ENCODE measurements around the gene SYNPO2. TPM values are rescaled to one million over a fixed set of nuclear protein-coding genes. Genes with fewer than 3 reads are reported as not detected.

The SYNPO2 gene, protein sequence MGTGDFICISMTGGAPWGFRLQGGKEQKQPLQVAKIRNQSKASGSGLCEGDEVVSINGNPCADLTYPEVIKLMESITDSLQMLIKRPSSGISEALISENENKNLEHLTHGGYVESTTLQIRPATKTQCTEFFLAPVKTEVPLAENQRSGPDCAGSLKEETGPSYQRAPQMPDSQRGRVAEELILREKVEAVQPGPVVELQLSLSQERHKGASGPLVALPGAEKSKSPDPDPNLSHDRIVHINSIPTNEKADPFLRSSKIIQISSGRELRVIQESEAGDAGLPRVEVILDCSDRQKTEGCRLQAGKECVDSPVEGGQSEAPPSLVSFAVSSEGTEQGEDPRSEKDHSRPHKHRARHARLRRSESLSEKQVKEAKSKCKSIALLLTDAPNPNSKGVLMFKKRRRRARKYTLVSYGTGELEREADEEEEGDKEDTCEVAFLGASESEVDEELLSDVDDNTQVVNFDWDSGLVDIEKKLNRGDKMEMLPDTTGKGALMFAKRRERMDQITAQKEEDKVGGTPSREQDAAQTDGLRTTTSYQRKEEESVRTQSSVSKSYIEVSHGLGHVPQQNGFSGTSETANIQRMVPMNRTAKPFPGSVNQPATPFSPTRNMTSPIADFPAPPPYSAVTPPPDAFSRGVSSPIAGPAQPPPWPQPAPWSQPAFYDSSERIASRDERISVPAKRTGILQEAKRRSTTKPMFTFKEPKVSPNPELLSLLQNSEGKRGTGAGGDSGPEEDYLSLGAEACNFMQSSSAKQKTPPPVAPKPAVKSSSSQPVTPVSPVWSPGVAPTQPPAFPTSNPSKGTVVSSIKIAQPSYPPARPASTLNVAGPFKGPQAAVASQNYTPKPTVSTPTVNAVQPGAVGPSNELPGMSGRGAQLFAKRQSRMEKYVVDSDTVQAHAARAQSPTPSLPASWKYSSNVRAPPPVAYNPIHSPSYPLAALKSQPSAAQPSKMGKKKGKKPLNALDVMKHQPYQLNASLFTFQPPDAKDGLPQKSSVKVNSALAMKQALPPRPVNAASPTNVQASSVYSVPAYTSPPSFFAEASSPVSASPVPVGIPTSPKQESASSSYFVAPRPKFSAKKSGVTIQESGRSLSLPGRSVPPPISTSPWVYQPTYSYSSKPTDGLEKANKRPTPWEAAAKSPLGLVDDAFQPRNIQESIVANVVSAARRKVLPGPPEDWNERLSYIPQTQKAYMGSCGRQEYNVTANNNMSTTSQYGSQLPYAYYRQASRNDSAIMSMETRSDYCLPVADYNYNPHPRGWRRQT
- polyA plus RNA-seq (2013, experiment 1 of 2), result 3.2 TPM
- 3.1 TPM for polyA plus RNA-seq (2013, experiment 2 of 2)

DNA sequence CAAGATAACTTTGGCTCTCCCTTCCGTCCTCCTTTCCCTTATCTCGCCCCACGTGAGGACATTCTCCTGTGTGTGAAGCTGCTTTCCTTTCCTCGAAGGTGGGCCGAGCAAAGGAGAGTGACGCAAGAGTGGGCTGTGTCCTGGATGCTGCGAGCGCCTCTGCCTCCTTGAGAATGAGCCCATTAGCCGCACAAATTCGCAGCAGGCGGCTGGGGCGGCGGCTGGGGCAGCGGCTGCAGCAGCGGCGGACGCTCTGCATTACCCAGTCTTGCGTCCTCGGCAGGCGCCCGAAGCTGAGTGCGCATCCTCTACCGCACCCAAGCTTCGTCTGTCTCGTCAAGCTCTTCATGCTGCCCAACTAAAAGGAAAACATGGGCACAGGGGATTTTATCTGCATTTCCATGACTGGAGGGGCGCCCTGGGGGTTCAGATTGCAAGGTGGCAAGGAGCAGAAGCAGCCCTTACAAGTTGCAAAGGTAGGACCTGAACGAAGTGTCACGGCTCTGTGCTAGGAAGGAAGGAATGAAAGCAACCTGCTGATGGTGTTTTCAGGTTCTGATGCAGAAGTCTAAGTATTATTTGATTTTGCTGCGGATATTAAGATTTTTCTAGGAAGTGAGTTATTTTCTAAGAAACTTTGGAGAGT, at the start of gene SYNPO2:
Gene SYNPO2, plus strand, starts transcription at position 189 of the 646 bp plus-strand sequence. Its CDS starts 183 bp downstream, at position 372.
- under 1% methylated on average over 29 of the region's 29 CpGs for WGBS
- Histone ChIP-seq H3K9me3 (ENCODE audit: control insufficient read depth, low read length) (no peaks in the 10 kb centered on the region), H3K14ac (ENCODE audit: low read length in 2 of 2) (no peak within 1 kb of the TSS), H3K27ac (ENCODE audit: low read length, poor library complexity, severe bottlenecking) (peak within 1 kb of the TSS; percentile 13), H4K8ac (ENCODE audit: low read length) (peak within 1 kb of the TSS; percentile 21), H3K9ac (ENCODE audit: low read length) (peak within 1 kb of the TSS; percentile 88), H3K18ac (ENCODE audit: low read depth in 1 of 2, low read length in 2 of 2) (peak within 1 kb of the TSS in 1 of 2 experiments; percentile 5), H4K91ac (ENCODE audit: low read length) (no peak within 1 kb of the TSS), H2BK5ac (ENCODE audit: low read depth, low read length, poor library complexity, severe bottlenecking) (no peak within 1 kb of the TSS), H2AK5ac (ENCODE audit: low read length, severe bottlenecking) (no peak within 1 kb of the TSS), H3K4me3 (ENCODE audit: insufficient read depth in 1 of 2, low read depth in 1 of 2, low read length in 2 of 2) (peak within 1 kb of the TSS; percentile 48 to 84), H2BK15ac (ENCODE audit: low read depth, poor library complexity, severe bottlenecking) (no peak within 1 kb of the TSS), H3K27me3 (ENCODE audit: control insufficient read depth in 1 of 2, insufficient read depth in 1 of 2, low read length in 2 of 2) (no peaks in the 10 kb centered on the region), H3K23ac (ENCODE audit: low read length in 2 of 2) (peak within 1 kb of the TSS in 1 of 2 experiments; percentile 14), H3K79me1 (replicated peaks; ENCODE audit: low read length, poor library complexity, severe bottlenecking) (no peaks in the 10 kb centered on the region), H3K4me2 (ENCODE audit: low read length, poor library complexity, severe bottlenecking) (peak within 1 kb of the TSS; percentile 72), H2BK120ac (ENCODE audit: low read depth, low read length) (no peak within 1 kb of the TSS), H3K4ac (ENCODE audit: low read depth in 1 of 2, low read length in 2 of 2) (no peak within 1 kb of the TSS), H2AFZ (ENCODE audit: low read depth, low read length) (peak within 1 kb of the TSS; percentile 20), H3K4me1 (ENCODE audit: control insufficient read depth, insufficient read depth, low read depth, low read length) (peaks cover 2% of the 10 kb centered on the region), H3K36me3 (ENCODE audit: control insufficient read depth in 1 of 2, insufficient read depth in 2 of 2, low read depth in 1 of 2, low read length in 2 of 2) (no peaks in the 10 kb centered on the region), H2BK12ac (ENCODE audit: low read length in 2 of 2) (no peak within 1 kb of the TSS)
- DNase-seq, result peak; percentile 80

DNA sequence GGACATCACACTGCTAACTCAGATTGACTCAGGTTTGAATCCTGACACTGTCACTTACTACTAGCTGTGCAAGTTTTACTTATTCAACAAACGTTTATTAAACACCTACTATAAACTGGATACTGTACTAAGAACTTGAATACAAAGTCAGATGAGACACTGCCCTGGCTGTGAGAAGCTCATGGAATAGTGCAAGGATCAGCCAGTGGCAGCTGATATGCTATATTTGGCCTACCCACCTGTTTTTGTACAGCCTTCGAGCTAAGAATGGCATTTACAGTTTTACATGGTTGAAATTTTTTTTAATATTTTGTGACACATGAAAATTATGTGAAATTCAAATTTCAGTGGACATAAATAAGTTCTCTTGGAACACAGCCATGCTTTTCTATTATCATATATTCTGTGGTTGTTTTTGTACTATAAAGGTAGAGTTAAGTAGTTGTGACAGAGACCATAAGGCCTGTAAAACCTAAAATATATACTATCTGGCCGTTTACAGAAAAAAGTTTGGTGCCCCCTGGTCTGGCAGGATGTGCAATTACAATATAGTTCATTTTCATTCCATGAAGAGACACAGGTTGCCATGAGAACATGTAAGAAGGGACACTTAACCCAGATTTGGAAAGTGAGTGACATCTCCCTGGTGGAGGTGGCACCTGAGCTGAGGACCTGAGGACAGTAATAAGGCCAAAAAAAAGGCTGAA, 49.3 kb upstream of the SYNPO2 start:
- Histone ChIP-seq H4K8ac (ENCODE audit: low read length) (no peak overlapping the region), H3K18ac (ENCODE audit: low read depth in 1 of 2, low read length in 2 of 2) (no peak overlapping the region), H2AFZ (ENCODE audit: low read depth, low read length) (no peak overlapping the region), H3K27me3 (ENCODE audit: control insufficient read depth in 1 of 2, insufficient read depth in 1 of 2, low read length in 2 of 2) (no peaks in the 10 kb centered on the region), H3K36me3 (ENCODE audit: control insufficient read depth in 1 of 2, insufficient read depth in 2 of 2, low read depth in 1 of 2, low read length in 2 of 2) (no peaks in the 10 kb centered on the region), H3K23ac (ENCODE audit: low read length in 2 of 2) (no peak overlapping the region), H2AK5ac (ENCODE audit: low read length, severe bottlenecking) (no peak overlapping the region), H3K4me2 (ENCODE audit: low read length, poor library complexity, severe bottlenecking) (no peak overlapping the region), H3K27ac (ENCODE audit: low read length, poor library complexity, severe bottlenecking) (no peak overlapping the region), H3K79me1 (replicated peaks; ENCODE audit: low read length, poor library complexity, severe bottlenecking) (peaks cover 5% of the 10 kb centered on the region), H4K91ac (ENCODE audit: low read length) (no peak overlapping the region), H3K9me3 (ENCODE audit: control insufficient read depth, low read length) (no peaks in the 10 kb centered on the region), H3K9ac (ENCODE audit: low read length) (no peak overlapping the region), H3K4me3 (ENCODE audit: insufficient read depth in 1 of 2, low read depth in 1 of 2, low read length in 2 of 2) (no peak overlapping the region), H2BK120ac (ENCODE audit: low read depth, low read length) (no peak overlapping the region), H2BK12ac (ENCODE audit: low read length in 2 of 2) (no peak overlapping the region), H2BK5ac (ENCODE audit: low read depth, low read length, poor library complexity, severe bottlenecking) (no peak overlapping the region), H3K4ac (ENCODE audit: low read depth in 1 of 2, low read length in 2 of 2) (no peak overlapping the region), H2BK15ac (ENCODE audit: low read depth, poor library complexity, severe bottlenecking) (no peak overlapping the region), H3K4me1 (ENCODE audit: control insufficient read depth, insufficient read depth, low read depth, low read length) (no peaks in the 10 kb centered on the region), H3K14ac (ENCODE audit: low read length in 2 of 2) (no peak overlapping the region)
- no CpG with 5 or more reads among the region's 3 CpGs for WGBS
- no peak for DNase-seq

DNA sequence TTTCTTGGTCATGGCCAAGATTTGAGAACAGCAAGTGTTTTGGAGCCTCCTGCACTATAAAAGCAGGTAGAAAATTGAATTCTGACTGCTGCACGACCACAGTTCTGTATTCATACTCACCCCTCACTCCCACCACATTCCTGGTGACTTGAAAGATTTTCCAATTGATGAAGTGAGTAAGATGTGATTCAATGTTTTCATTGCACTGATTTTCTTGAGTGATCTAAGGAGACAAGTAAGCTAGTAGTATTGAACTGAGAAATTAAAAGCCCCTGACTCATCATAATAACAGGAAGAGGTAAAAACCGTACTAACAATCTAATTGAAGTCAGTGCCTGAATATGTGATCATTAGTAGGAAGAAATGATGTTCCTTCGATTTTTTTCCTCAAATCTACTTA, 46.6 kb upstream of the SYNPO2 start:
- H3K4ac ChIP-seq (ENCODE audit: low read depth in 1 of 2, low read length in 2 of 2), result no peak overlapping the region
- no peak overlapping the region for H2BK5ac ChIP-seq (ENCODE audit: low read depth, low read length, poor library complexity, severe bottlenecking)
- no peak for DNase-seq
- no peak overlapping the region for H3K4me2 ChIP-seq (ENCODE audit: low read length, poor library complexity, severe bottlenecking)
- H3K14ac ChIP-seq (ENCODE audit: low read length in 2 of 2), result no peak overlapping the region
- H2AK5ac ChIP-seq (ENCODE audit: low read length, severe bottlenecking), result no peak overlapping the region
- no peak overlapping the region for H3K18ac ChIP-seq (ENCODE audit: low read depth in 1 of 2, low read length in 2 of 2)
- H2BK120ac ChIP-seq (ENCODE audit: low read depth, low read length), result no peak overlapping the region
- H3K27me3 ChIP-seq (ENCODE audit: control insufficient read depth in 1 of 2, insufficient read depth in 1 of 2, low read length in 2 of 2), result no peaks in the 10 kb centered on the region
- H3K9ac ChIP-seq (ENCODE audit: low read length), result no peak overlapping the region
- WGBS, result no CpG with 5 or more reads among the region's 3 CpGs
- H3K79me1 ChIP-seq (replicated peaks; ENCODE audit: low read length, poor library complexity, severe bottlenecking), result peaks cover 5% of the 10 kb centered on the region
- no peak overlapping the region for H3K23ac ChIP-seq (ENCODE audit: low read length in 2 of 2)
- no peaks in the 10 kb centered on the region for H3K4me1 ChIP-seq (ENCODE audit: control insufficient read depth, insufficient read depth, low read depth, low read length)
- no peak overlapping the region for H4K91ac ChIP-seq (ENCODE audit: low read length)
- H2AFZ ChIP-seq (ENCODE audit: low read depth, low read length), result no peak overlapping the region
- no peak overlapping the region for H3K27ac ChIP-seq (ENCODE audit: low read length, poor library complexity, severe bottlenecking)
- H2BK12ac ChIP-seq (ENCODE audit: low read length in 2 of 2), result no peak overlapping the region
- no peak overlapping the region for H4K8ac ChIP-seq (ENCODE audit: low read length)
- H3K4me3 ChIP-seq (ENCODE audit: insufficient read depth in 1 of 2, low read depth in 1 of 2, low read length in 2 of 2), result no peak overlapping the region
- H2BK15ac ChIP-seq (ENCODE audit: low read depth, poor library complexity, severe bottlenecking), result no peak overlapping the region
- no peaks in the 10 kb centered on the region for H3K9me3 ChIP-seq (ENCODE audit: control insufficient read depth, low read length)
- H3K36me3 ChIP-seq (ENCODE audit: control insufficient read depth in 1 of 2, insufficient read depth in 2 of 2, low read depth in 1 of 2, low read length in 2 of 2), result no peaks in the 10 kb centered on the region

Data from mesenchymal stem cell (in vitro differentiated cells and primary cell).